Activated T-cell treated with anti-CD3 and anti-CD28 coated beads, Interleukin-2, amount 50 U/mL, for 24 hours (primary cell): ENCODE results near the gene LAMA5.

Experiments used
- DNase-seq: peaks from one replicate; pipeline ENCODE4 v3.0.0-alpha.2; 2020
- H3K27ac Mint-ChIP-seq: 2 replicates; pipeline ENCODE4 v1.8.0; 2020; ENCODE audit warnings: mild to moderate bottlenecking, mixed read lengths
- H3K27me3 Mint-ChIP-seq: 2 replicates; pipeline ENCODE4 v1.8.0; 2020; ENCODE audit warnings: mixed read lengths
- H3K36me3 Mint-ChIP-seq: 2 replicates; pipeline ENCODE4 v1.8.0; 2020; ENCODE audit warnings: low read depth, mixed read lengths
- H3K4me1 Mint-ChIP-seq: 2 replicates; pipeline ENCODE4 v1.8.0; 2020; ENCODE audit warnings: low read depth, mixed read lengths
- H3K4me3 Mint-ChIP-seq: 2 replicates; pipeline ENCODE4 v1.8.0; 2020; ENCODE audit warnings: mild to moderate bottlenecking, moderate library complexity, mixed read lengths
- H3K9me3 Mint-ChIP-seq: 2 replicates; pipeline ENCODE4 v1.8.0; 2020; ENCODE audit warnings: mixed read lengths

LAMA5 gene

GRCh38 chr20:62313460-62314338 lies 53.4 kb downstream of the LAMA5 start:
- H3K36me3 Mint-ChIP-seq, result peaks cover 5% of the 10 kb centered on the region
- H3K27me3 Mint-ChIP-seq, result no peaks in the 10 kb centered on the region
- H3K27ac Mint-ChIP-seq, result no peak overlapping the region
- no peaks in the 10 kb centered on the region for H3K9me3 Mint-ChIP-seq
- no peak overlapping the region for H3K4me3 Mint-ChIP-seq
- DNase-seq, result no peak
- no peaks in the 10 kb centered on the region for H3K4me1 Mint-ChIP-seq

GRCh38 chr20:62313021-62313420 lies 54.1 kb downstream of the LAMA5 start:
- Mint-ChIP-seq H3K4me1 (no peaks in the 10 kb centered on the region), H3K9me3 (no peaks in the 10 kb centered on the region), H3K27me3 (no peaks in the 10 kb centered on the region), H3K4me3 (no peak overlapping the region), H3K36me3 (peaks cover 12% of the 10 kb centered on the region), H3K27ac (no peak overlapping the region)
- no peak for DNase-seq

- H3K27me3 Mint-ChIP-seq, result no peaks in the 10 kb centered on the region
- no peak overlapping the region for H3K4me3 Mint-ChIP-seq
- H3K4me1 Mint-ChIP-seq, result no peaks in the 10 kb centered on the region
- H3K36me3 Mint-ChIP-seq, result peaks cover 16% of the 10 kb centered on the region
- H3K27ac Mint-ChIP-seq, result no peak overlapping the region
- DNase-seq, result no peak
- H3K9me3 Mint-ChIP-seq, result no peaks in the 10 kb centered on the region
These were observed 54.5 kb downstream of the LAMA5 start for GRCh38 chr20:62312662-62312977.

GRCh38 chr20:62311832-62312661 lies 55.1 kb downstream of the LAMA5 start:
- H3K9me3 Mint-ChIP-seq, result no peaks in the 10 kb centered on the region
- no peak overlapping the region for H3K4me3 Mint-ChIP-seq
- no peak for DNase-seq
- H3K27ac Mint-ChIP-seq, result no peak overlapping the region
- H3K4me1 Mint-ChIP-seq, result no peaks in the 10 kb centered on the region
- no peaks in the 10 kb centered on the region for H3K27me3 Mint-ChIP-seq
- peaks cover 22% of the 10 kb centered on the region for H3K36me3 Mint-ChIP-seq

GRCh38 chr20:62311150-62311549 lies 56.0 kb downstream of the LAMA5 start:
- Mint-ChIP-seq H3K27me3 (no peaks in the 10 kb centered on the region), H3K9me3 (no peaks in the 10 kb centered on the region), H3K27ac (no peak overlapping the region), H3K36me3 (peaks cover 31% of the 10 kb centered on the region), H3K4me1 (peaks cover under 1% of the 10 kb centered on the region), H3K4me3 (no peak overlapping the region)
- DNase-seq, result no peak

- H3K36me3 Mint-ChIP-seq, result peaks cover 35% of the 10 kb centered on the region
- H3K4me1 Mint-ChIP-seq, result peaks cover 5% of the 10 kb centered on the region
- no peaks in the 10 kb centered on the region for H3K27me3 Mint-ChIP-seq
- no peak overlapping the region for H3K4me3 Mint-ChIP-seq
- DNase-seq, result no peak
- H3K9me3 Mint-ChIP-seq, result no peaks in the 10 kb centered on the region
- H3K27ac Mint-ChIP-seq, result no peak overlapping the region
These were observed 56.4 kb downstream of the LAMA5 start for GRCh38 chr20:62310757-62311121.

- H3K9me3 Mint-ChIP-seq, result no peaks in the 10 kb centered on the region
- no peak overlapping the region for H3K4me3 Mint-ChIP-seq
- peaks cover 11% of the 10 kb centered on the region for H3K4me1 Mint-ChIP-seq
- peaks cover 41% of the 10 kb centered on the region for H3K36me3 Mint-ChIP-seq
- H3K27ac Mint-ChIP-seq, result no peak overlapping the region
- H3K27me3 Mint-ChIP-seq, result no peaks in the 10 kb centered on the region
- no peak for DNase-seq
These were observed 57.0 kb downstream of the LAMA5 start for GRCh38 chr20:62309947-62310756.

- Mint-ChIP-seq H3K4me3 (no peak overlapping the region), H3K4me1 (peaks cover 18% of the 10 kb centered on the region), H3K9me3 (no peaks in the 10 kb centered on the region), H3K36me3 (peaks cover 48% of the 10 kb centered on the region), H3K27me3 (no peaks in the 10 kb centered on the region), H3K27ac (peak overlapping the region; percentile 26)
- DNase-seq, result no peak
These were observed 57.7 kb downstream of the LAMA5 start for GRCh38 chr20:62309198-62309944.

- Mint-ChIP-seq H3K9me3 (no peaks in the 10 kb centered on the region), H3K27ac (no peak overlapping the region), H3K27me3 (no peaks in the 10 kb centered on the region), H3K4me3 (no peak overlapping the region), H3K36me3 (peaks cover 59% of the 10 kb centered on the region), H3K4me1 (peaks cover 24% of the 10 kb centered on the region)
- DNase-seq, result no peak
These were observed 58.9 kb downstream of the LAMA5 start for GRCh38 chr20:62308102-62308822.

- no peak for DNase-seq
- peaks cover 24% of the 10 kb centered on the region for H3K4me1 Mint-ChIP-seq
- H3K27me3 Mint-ChIP-seq, result no peaks in the 10 kb centered on the region
- H3K36me3 Mint-ChIP-seq, result peaks cover 59% of the 10 kb centered on the region
- H3K9me3 Mint-ChIP-seq, result no peaks in the 10 kb centered on the region
- H3K4me3 Mint-ChIP-seq, result no peak overlapping the region
- no peak overlapping the region for H3K27ac Mint-ChIP-seq
These were observed 59.6 kb downstream of the LAMA5 start for GRCh38 chr20:62307226-62308101.

- Mint-ChIP-seq H3K36me3 (peaks cover 59% of the 10 kb centered on the region), H3K4me3 (no peak overlapping the region), H3K4me1 (peaks cover 27% of the 10 kb centered on the region), H3K27me3 (no peaks in the 10 kb centered on the region), H3K9me3 (no peaks in the 10 kb centered on the region), H3K27ac (peak overlapping the region; percentile 60)
- no peak for DNase-seq
These were observed 60.5 kb downstream of the LAMA5 start for GRCh38 chr20:62306414-62307187.

- Mint-ChIP-seq H3K27me3 (no peaks in the 10 kb centered on the region), H3K27ac (peak overlapping the region; percentile 85), H3K36me3 (peaks cover 59% of the 10 kb centered on the region), H3K4me1 (peaks cover 32% of the 10 kb centered on the region), H3K4me3 (peak overlapping the region; percentile 95), H3K9me3 (no peaks in the 10 kb centered on the region)
- DNase-seq, result no peak
These were observed 61.2 kb downstream of the LAMA5 start for GRCh38 chr20:62305765-62306413.
